Central memory CD8-positive, alpha-beta T cell (primary cell): ENCODE measurements around the gene GZF1.

ENCODE experiments used
- ATAC-seq: fragments of 150-1000 bp; cut with Tn5 transposase; replicated peaks from 2 replicates; pipeline ENCODE4 v1.10.0; 2022; ENCODE audit warnings: mild to moderate bottlenecking, moderate FRiP score, moderate number of reproducible peaks; ENCODE audit not compliant: poor library complexity, severe bottlenecking; ENCODE audit errors: extremely low read depth
- DNase-seq, 2 donors: peaks; one replicate each; pipeline ENCODE4 v3.0.0; 2021; ENCODE audit warnings: low spot score in 2 of 2
- H3K27ac Mint-ChIP-seq: one replicate; pipeline ENCODE4 v1.8.0; 2022; ENCODE audit warnings: low read depth, mild to moderate bottlenecking, moderate library complexity, mixed read lengths
- H3K27me3 Mint-ChIP-seq: one replicate; pipeline ENCODE4 v1.8.0; 2022; ENCODE audit warnings: mixed read lengths
- H3K36me3 Mint-ChIP-seq: one replicate; pipeline ENCODE4 v1.8.0; 2022; ENCODE audit warnings: mild to moderate bottlenecking, moderate library complexity, mixed read lengths; ENCODE audit not compliant: insufficient read depth
- H3K4me1 Mint-ChIP-seq: one replicate; pipeline ENCODE4 v1.8.0; 2022; ENCODE audit warnings: mixed read lengths
- H3K4me3 Mint-ChIP-seq: one replicate; pipeline ENCODE4 v1.8.0; 2022; ENCODE audit warnings: mild to moderate bottlenecking, moderate library complexity, mixed read lengths
- H3K9me3 Mint-ChIP-seq: one replicate; pipeline ENCODE4 v1.8.0; 2022; ENCODE audit warnings: mixed read lengths

Gene GZF1

GRCh38 chr20:23419995-23420901 lies 58.3 kb downstream of the GZF1 start:
- Mint-ChIP-seq H3K36me3 (peaks cover 14% of the 10 kb centered on the region), H3K27me3 (peaks cover 13% of the 10 kb centered on the region), H3K27ac (peak overlapping the region; percentile 87), H3K4me1 (peaks cover 43% of the 10 kb centered on the region), H3K4me3 (peak overlapping the region; percentile 84), H3K9me3 (no peaks in the 10 kb centered on the region)
- ATAC-seq (peak; percentile 13), DNase-seq (peak in 1 of 2 donors; percentile 18)

GRCh38 chr20:23420943-23421931 lies 59.3 kb downstream of the GZF1 start, which contains the start of gene NAPB:
NAPB (minus strand) TSS chr20:23421488; CDS start chr20:23421402, 86 bp downstream.
- Mint-ChIP-seq H3K4me1 (peaks cover 34% of the 10 kb centered on the region), H3K4me3 (peak within 1 kb of the TSS; percentile 84), H3K27ac (peak within 1 kb of the TSS; percentile 87), H3K36me3 (peaks cover 9% of the 10 kb centered on the region), H3K27me3 (peaks cover 13% of the 10 kb centered on the region), H3K9me3 (no peaks in the 10 kb centered on the region)
- DNase-seq, result peak; percentile 84 to 86
- peak; percentile 97 for ATAC-seq
